ENCODE results near the gene GLB1L2.

GLB1L2 gene

GRCh38 chr11:134379241-134379640 is 47.5 kb downstream of the GLB1L2 start:
- no peak overlapping the region for H3K9ac ChIP-seq (ENCODE audit: low read length)
- H3K36me3 ChIP-seq (ENCODE audit: insufficient read depth, low read length) = no peaks in the 10 kb centered on the region
- no peaks in the 10 kb centered on the region for H3K9me3 ChIP-seq (ENCODE audit: low read length)
- no peak overlapping the region for H3K4me2 ChIP-seq (ENCODE audit: low read length)
- H2AFZ ChIP-seq (ENCODE audit: low read length) = no peak overlapping the region
- H3K4me1 ChIP-seq (ENCODE audit: insufficient read depth, low read length, severe bottlenecking) = no peaks in the 10 kb centered on the region
- no peaks in the 10 kb centered on the region for H3F3A ChIP-seq (ENCODE audit: insufficient read depth, low read length)
- no peaks in the 10 kb centered on the region for H3K9me2 ChIP-seq (ENCODE audit: low read depth, low read length)
- no peaks in the 10 kb centered on the region for H3K27me3 ChIP-seq (ENCODE audit: insufficient read depth, low read length)
- H3K27ac ChIP-seq (ENCODE audit: low read depth, low read length, poor library complexity, severe bottlenecking) = no peak overlapping the region
- no peaks in the 10 kb centered on the region for H4K20me1 ChIP-seq (ENCODE audit: insufficient read depth, low read length)
- H3K79me2 ChIP-seq (ENCODE audit: insufficient read depth, low read length) = no peaks in the 10 kb centered on the region
- H3K4me3 ChIP-seq (ENCODE audit: low read depth, low read length, poor library complexity, severe bottlenecking) = no peak overlapping the region
- TF ChIP-seq CTCF (IDR thresholded peaks at IDR 0.05; ENCODE audit: low read length) = no peak
- no peak for TF ChIP-seq EZH2 (IDR thresholded peaks at IDR 0.05; ENCODE audit: borderline replicate concordance, low read length)

- Histone ChIP-seq H4K20me1 (ENCODE audit: insufficient read depth, low read length) (no peaks in the 10 kb centered on the region), H3K9me2 (ENCODE audit: low read depth, low read length) (no peaks in the 10 kb centered on the region), H3K9ac (ENCODE audit: low read length) (no peak overlapping the region), H3K4me3 (ENCODE audit: low read depth, low read length, poor library complexity, severe bottlenecking) (no peak overlapping the region), H3K4me1 (ENCODE audit: insufficient read depth, low read length, severe bottlenecking) (no peaks in the 10 kb centered on the region), H2AFZ (ENCODE audit: low read length) (no peak overlapping the region), H3K27me3 (ENCODE audit: insufficient read depth, low read length) (no peaks in the 10 kb centered on the region), H3K79me2 (ENCODE audit: insufficient read depth, low read length) (no peaks in the 10 kb centered on the region), H3K27ac (ENCODE audit: low read depth, low read length, poor library complexity, severe bottlenecking) (no peak overlapping the region), H3F3A (ENCODE audit: insufficient read depth, low read length) (no peaks in the 10 kb centered on the region), H3K9me3 (ENCODE audit: low read length) (no peaks in the 10 kb centered on the region), H3K36me3 (ENCODE audit: insufficient read depth, low read length) (no peaks in the 10 kb centered on the region), H3K4me2 (ENCODE audit: low read length) (no peak overlapping the region)
- TF ChIP-seq EZH2 (IDR thresholded peaks at IDR 0.05; ENCODE audit: borderline replicate concordance, low read length) (no peak), CTCF (IDR thresholded peaks at IDR 0.05; ENCODE audit: low read length) (no peak)
Observed at GRCh38 chr11:134380229-134380628, 48.4 kb downstream of the GLB1L2 start.

- H3K4me1 ChIP-seq (ENCODE audit: insufficient read depth, low read length, severe bottlenecking) = no peaks in the 10 kb centered on the region
- H3K27ac ChIP-seq (ENCODE audit: low read depth, low read length, poor library complexity, severe bottlenecking) = no peak overlapping the region
- TF ChIP-seq CTCF (IDR thresholded peaks at IDR 0.05; ENCODE audit: low read length) = no peak
- H4K20me1 ChIP-seq (ENCODE audit: insufficient read depth, low read length) = no peaks in the 10 kb centered on the region
- no peak overlapping the region for H2AFZ ChIP-seq (ENCODE audit: low read length)
- no peaks in the 10 kb centered on the region for H3K27me3 ChIP-seq (ENCODE audit: insufficient read depth, low read length)
- no peaks in the 10 kb centered on the region for H3K9me2 ChIP-seq (ENCODE audit: low read depth, low read length)
- H3K9ac ChIP-seq (ENCODE audit: low read length) = no peak overlapping the region
- no peaks in the 10 kb centered on the region for H3K9me3 ChIP-seq (ENCODE audit: low read length)
- no peaks in the 10 kb centered on the region for H3K79me2 ChIP-seq (ENCODE audit: insufficient read depth, low read length)
- no peak overlapping the region for H3K4me2 ChIP-seq (ENCODE audit: low read length)
- no peaks in the 10 kb centered on the region for H3K36me3 ChIP-seq (ENCODE audit: insufficient read depth, low read length)
- H3K4me3 ChIP-seq (ENCODE audit: low read depth, low read length, poor library complexity, severe bottlenecking) = no peak overlapping the region
- no peaks in the 10 kb centered on the region for H3F3A ChIP-seq (ENCODE audit: insufficient read depth, low read length)
Observed at GRCh38 chr11:134380785-134381184, 49.0 kb downstream of the GLB1L2 start.
